ENCODE measurements around the gene SARDH.
"Not testable (repeated sequence)": the region's sequence is repeated elsewhere in the genome, so short reads cannot be mapped to it uniquely, and the experiment has no call there.

Gene SARDH

GRCh38 chr9:133775951-133776905 is 38.1 kb upstream of the SARDH start:
- no peak for DNase-seq

- no peak for DNase-seq
Measured at GRCh38 chr9:133775291-133775690, 37.1 kb upstream of the SARDH start.

- no peak for DNase-seq
Measured at GRCh38 chr9:133774799-133775198, 36.6 kb upstream of the SARDH start.

- no peak for DNase-seq
Measured at GRCh38 chr9:133773889-133774655, 35.9 kb upstream of the SARDH start.

- DNase-seq: no peak
Measured at GRCh38 chr9:133772581-133772980, 34.4 kb upstream of the SARDH start.

GRCh38 chr9:133771486-133772482 is 33.6 kb upstream of the SARDH start:
- DNase-seq: no peak

GRCh38 chr9:133770076-133770777 is 32.1 kb upstream of the SARDH start:
- no peak for DNase-seq

- no peak for DNase-seq
Measured at GRCh38 chr9:133769511-133770075, 31.4 kb upstream of the SARDH start.

GRCh38 chr9:133768859-133769510 is 30.8 kb upstream of the SARDH start:
- DNase-seq: no peak

- no peak for DNase-seq
Measured at GRCh38 chr9:133768371-133768858, 30.3 kb upstream of the SARDH start.

- DNase-seq: no peak
Measured at GRCh38 chr9:133767625-133768024, 29.5 kb upstream of the SARDH start.

GRCh38 chr9:133767008-133767407 is 28.9 kb upstream of the SARDH start:
- DNase-seq: no peak

GRCh38 chr9:133766234-133766633 is 28.1 kb upstream of the SARDH start:
- not testable (repeated sequence) for DNase-seq

GRCh38 chr9:133763272-133764183 is 25.4 kb upstream of the SARDH start:
- DNase-seq: no peak

- DNase-seq: no peak
Measured at GRCh38 chr9:133762488-133763271, 24.5 kb upstream of the SARDH start.

- no peak for DNase-seq
Measured at GRCh38 chr9:133761641-133762248, 23.6 kb upstream of the SARDH start.

- no peak for DNase-seq
Measured at GRCh38 chr9:133760713-133761290, 22.6 kb upstream of the SARDH start.

- no peak for DNase-seq
Measured at GRCh38 chr9:133759946-133760345, 21.8 kb upstream of the SARDH start.

Data from CD4-positive, alpha-beta T cell treated with Interleukin-12 subunit alpha and Interleukin-12 subunit beta, for 1 hour (primary cell).